H9 (cell line): ENCODE data around the gene PLA2G2C. TPM values are rescaled to one million over a fixed set of nuclear protein-coding genes. Genes with fewer than 3 reads are reported as not detected.

Experiments
- DNase-seq: peaks from one replicate; pipeline ENCODE4 v3.0.0-alpha.2; 2017
- H2AFZ ChIP-seq: one replicate; pipeline ENCODE4 v1.6.1; 2013; ENCODE audit warnings: mild to moderate bottlenecking, low read length, control low read depth, moderate library complexity
- H2AK5ac ChIP-seq: 2 replicates; pipeline ENCODE4 v1.6.1; 2013; ENCODE audit warnings: low read length, control low read depth, mixed read lengths; ENCODE audit not compliant: insufficient read length
- H2BK120ac ChIP-seq: one replicate; pipeline ENCODE4 v1.6.1; 2013; ENCODE audit warnings: low read depth, mild to moderate bottlenecking, low read length, control low read depth, inconsistent platforms; ENCODE audit not compliant: poor library complexity, severe bottlenecking
- H2BK12ac ChIP-seq: 2 replicates; pipeline ENCODE4 v1.6.1; 2013; ENCODE audit warnings: low read length, control low read depth, mixed read lengths, low read depth; ENCODE audit not compliant: insufficient read length
- H2BK15ac ChIP-seq: 2 replicates; pipeline ENCODE4 v1.6.1; 2013; ENCODE audit warnings: low read depth, low read length, control low read depth
- H2BK20ac ChIP-seq: one replicate; pipeline ENCODE4 v1.6.1; 2013; ENCODE audit warnings: low read depth, mild to moderate bottlenecking, low read length, control low read depth, inconsistent platforms; ENCODE audit not compliant: poor library complexity, severe bottlenecking
- H2BK5ac ChIP-seq: 2 replicates; pipeline ENCODE4 v1.6.1; 2013; ENCODE audit warnings: low read length, control low read depth, mixed read lengths; ENCODE audit not compliant: insufficient read length
- H3K14ac ChIP-seq: 2 replicates; pipeline ENCODE4 v1.6.1; 2013; ENCODE audit warnings: low read length, control low read depth; ENCODE audit not compliant: insufficient read depth
- H3K18ac ChIP-seq: 2 replicates; pipeline ENCODE4 v1.6.1; 2013; ENCODE audit warnings: low read depth, mild to moderate bottlenecking, mixed read lengths, low read length, control low read depth; ENCODE audit not compliant: insufficient read length
- H3K23ac ChIP-seq: 2 replicates; pipeline ENCODE4 v1.6.1; 2013; ENCODE audit warnings: low read length, control low read depth, mixed read lengths, low read depth; ENCODE audit not compliant: insufficient read length
- H3K23me2 ChIP-seq: 2 replicates; pipeline ENCODE4 v1.6.1; 2013; ENCODE audit warnings: low read depth, mild to moderate bottlenecking, mixed read lengths, low read length, control low read depth; ENCODE audit not compliant: insufficient read length, poor library complexity, severe bottlenecking
- H3K27ac ChIP-seq: 2 replicates; pipeline ENCODE4 v1.5.1; 2013; ENCODE audit warnings: low read length, control low read depth, mixed read lengths, low read depth; ENCODE audit not compliant: insufficient read length
- H3K27me3 ChIP-seq: 2 replicates; pipeline ENCODE4 v1.6.1; 2013; ENCODE audit warnings: low read length, control low read depth, inconsistent platforms; ENCODE audit not compliant: insufficient read depth
- H3K4ac ChIP-seq: 2 replicates; pipeline ENCODE4 v1.6.1; 2013; ENCODE audit warnings: low read depth, mild to moderate bottlenecking, control low read depth, inconsistent platforms, low read length, moderate library complexity
- H3K4me1 ChIP-seq: 2 replicates; pipeline ENCODE4 v1.6.1; 2013; ENCODE audit warnings: low read length, control low read depth, inconsistent platforms; ENCODE audit not compliant: insufficient read depth
- H3K4me2 ChIP-seq: 2 replicates; pipeline ENCODE4 v1.6.1; 2013; ENCODE audit warnings: low read length, control low read depth, mixed read lengths; ENCODE audit not compliant: insufficient read length, insufficient read depth
- H3K56ac ChIP-seq: 2 replicates; pipeline ENCODE4 v1.6.1; 2013; ENCODE audit warnings: low read depth, mild to moderate bottlenecking, mixed read lengths, low read length, control low read depth; ENCODE audit not compliant: insufficient read length
- H3K79me1 ChIP-seq: 2 replicates; pipeline ENCODE4 v1.6.1; 2013; ENCODE audit warnings: low read depth, mild to moderate bottlenecking, moderate library complexity, low read length, control low read depth, inconsistent platforms; ENCODE audit not compliant: insufficient read depth, poor library complexity, severe bottlenecking
- H3K79me2 ChIP-seq: 2 replicates; pipeline ENCODE4 v1.6.1; 2013; ENCODE audit warnings: low read length, control low read depth, inconsistent platforms; ENCODE audit not compliant: insufficient read depth
- H3K9ac ChIP-seq: 2 replicates; pipeline ENCODE4 v1.6.1; 2013; ENCODE audit warnings: low read length, control low read depth, mixed read lengths; ENCODE audit not compliant: insufficient read length; ENCODE audit errors: extremely low read depth
- H3K9me3 ChIP-seq: one replicate; pipeline ENCODE4 v1.6.1; 2013; ENCODE audit warnings: low read depth, low read length, inconsistent platforms; ENCODE audit not compliant: control insufficient read depth
- H3T11ph ChIP-seq: one replicate; pipeline ENCODE4 v1.6.1; 2013; ENCODE audit warnings: mild to moderate bottlenecking, low read length, control low read depth, inconsistent platforms
- H4K20me1 ChIP-seq: one replicate; pipeline ENCODE4 v1.6.1; 2013; ENCODE audit not compliant: control insufficient read depth, insufficient read length, insufficient read depth
- H4K5ac ChIP-seq: 2 replicates; pipeline ENCODE4 v1.6.1; 2013; ENCODE audit warnings: low read depth, mild to moderate bottlenecking, mixed read lengths, low read length, control low read depth; ENCODE audit not compliant: insufficient read length
- H4K8ac ChIP-seq: replicated peaks from 2 replicates; pipeline ENCODE4 v1.6.1; 2013; ENCODE audit warnings: low read length, control low read depth, mixed read lengths, low read depth; ENCODE audit not compliant: insufficient read length
- H4K91ac ChIP-seq: 2 replicates; pipeline ENCODE4 v1.6.1; 2013; ENCODE audit warnings: low read depth, mild to moderate bottlenecking, moderate library complexity, mixed read lengths, low read length, control low read depth; ENCODE audit not compliant: insufficient read length
- H3K27ac Mint-ChIP-seq, 3 experiments: 2 replicates in 2 of 3; 3 replicates in 1 of 3; pipeline ENCODE4 v1.8.0; 2020 to 2021; ENCODE audit warnings: mixed read lengths in 3 of 3, mild to moderate bottlenecking in 1 of 3, moderate library complexity in 1 of 3
- H3K27me3 Mint-ChIP-seq: 2 replicates; pipeline ENCODE4 v1.8.0; 2021; ENCODE audit warnings: low read depth, mild to moderate bottlenecking, moderate library complexity, mixed read lengths
- H3K36me3 Mint-ChIP-seq, 3 experiments: 2 replicates in 2 of 3; 3 replicates in 1 of 3; pipeline ENCODE4 v1.8.0; 2020 to 2021; ENCODE audit warnings: low read depth in 3 of 3, mixed read lengths in 3 of 3; ENCODE audit not compliant: insufficient read depth in 1 of 3
- H3K4me1 Mint-ChIP-seq, 2 experiments: 2 replicates each; pipeline ENCODE4 v1.8.0; 2020; ENCODE audit warnings: mixed read lengths in 2 of 2
- H3K4me3 Mint-ChIP-seq, 2 experiments: 2 replicates in 1 of 2; 3 replicates in 1 of 2; pipeline ENCODE4 v1.8.0; 2020 to 2021; ENCODE audit warnings: mild to moderate bottlenecking in 2 of 2, mixed read lengths in 2 of 2, moderate library complexity in 1 of 2
- H3K9me3 Mint-ChIP-seq, 2 experiments: 2 replicates in 1 of 2; 3 replicates in 1 of 2; pipeline ENCODE4 v1.8.0; 2020; ENCODE audit warnings: mild to moderate bottlenecking in 2 of 2, mixed read lengths in 2 of 2, moderate library complexity in 1 of 2
- WGBS: extraction: QIAGEN DNeasy Blood & Tissue Kit; methylation state at CpG from one replicate; pipeline ENCODE4 v1.1.7; 2013; ENCODE audit warnings: missing lambda C conversion rate, low lambda C conversion rate, mixed read lengths; ENCODE audit not compliant: insufficient read length; ENCODE audit errors: extremely low coverage; 5-methylcytosine and 5-hydroxymethylcytosine counted together
- total RNA-seq: library from RNA; stranded (reverse); gene quantifications from 2 replicates; pipeline ENCODE4 v1.2.1, GENCODE V29; 2021
- TF ChIP-seq, protein P1 (sequence below): fragments of 200-600 bp; sonication (generic); conservative IDR thresholded peaks from 3 replicates; pipeline ENCODE4 v1.8.0; 2021; ENCODE audit warnings: antibody characterized with exemption, mild to moderate bottlenecking

Gene PLA2G2C
- total RNA-seq, 1 experiment from 2014 or later = not detected

DNA sequence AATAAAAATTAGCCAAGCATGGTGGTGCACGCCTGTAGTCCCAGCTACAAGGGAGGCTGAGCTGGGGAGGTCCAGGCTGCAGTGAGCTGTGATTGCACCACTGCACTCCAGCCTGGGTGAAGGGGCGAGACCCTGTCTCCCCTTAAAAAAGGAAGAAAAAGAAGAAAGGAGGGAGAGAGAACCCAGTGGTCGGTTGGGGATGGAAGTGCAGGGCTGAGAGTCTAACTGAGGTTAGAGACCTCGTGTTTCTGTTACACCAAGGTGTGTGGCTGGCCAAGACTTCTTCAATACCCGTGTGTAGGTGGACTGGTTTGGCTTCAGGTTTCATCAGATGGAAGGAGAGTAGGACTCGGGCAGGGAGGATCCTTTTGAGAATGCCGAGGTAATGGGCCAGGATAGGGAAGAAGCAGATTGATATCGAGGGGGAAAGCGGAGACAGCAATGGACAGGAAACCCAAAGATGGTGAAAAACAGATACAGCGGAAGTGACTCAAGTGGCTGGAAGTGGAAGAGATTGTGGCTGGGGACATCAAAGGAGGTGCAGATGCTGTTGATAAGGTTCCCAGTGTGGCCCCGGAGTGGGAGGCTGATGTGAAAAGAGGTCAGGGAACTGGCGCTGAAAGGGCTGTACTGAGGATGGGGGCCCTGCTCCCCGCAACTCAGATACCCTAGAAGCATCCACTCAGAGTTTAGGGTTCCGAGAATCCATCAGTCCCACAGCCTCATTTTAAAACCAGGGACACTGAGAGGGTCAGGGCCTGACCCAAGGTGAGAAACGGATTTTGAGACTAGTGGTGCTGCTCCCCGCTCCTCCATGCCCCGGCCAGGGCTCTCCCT lies 1.1 kb downstream of the PLA2G2C start:
- Mint-ChIP-seq H3K4me3 (peak overlapping the region; percentile 52 to 70; a peak in 4 of 5 replicates), H3K27me3 (peaks cover 85% of the 10 kb centered on the region), H3K27ac (peak overlapping the region in 1 of 3 experiments; percentile 20; a peak in 1 of 7 replicates), H3K9me3 (peaks cover 0 to 3% of the 10 kb centered on the region in 2 experiments; a peak in 3 of 5 replicates), H3K36me3 (no peaks in the 10 kb centered on the region), H3K4me1 (peaks cover 16 to 21% of the 10 kb centered on the region in 2 experiments)
- DNase-seq = no peak
- no peak overlapping the region for H3K56ac ChIP-seq
- H3K9ac ChIP-seq = no peak overlapping the region
- H3K27me3 ChIP-seq = no peaks in the 10 kb centered on the region; the same call in 1 of the 2 replicates
- no CpG with 5 or more reads among the region's 17 CpGs for WGBS
- no peak overlapping the region for H3K4ac ChIP-seq
- peak overlapping the region; percentile 2 for H3K18ac ChIP-seq
- TF ChIP-seq, protein P1, sequence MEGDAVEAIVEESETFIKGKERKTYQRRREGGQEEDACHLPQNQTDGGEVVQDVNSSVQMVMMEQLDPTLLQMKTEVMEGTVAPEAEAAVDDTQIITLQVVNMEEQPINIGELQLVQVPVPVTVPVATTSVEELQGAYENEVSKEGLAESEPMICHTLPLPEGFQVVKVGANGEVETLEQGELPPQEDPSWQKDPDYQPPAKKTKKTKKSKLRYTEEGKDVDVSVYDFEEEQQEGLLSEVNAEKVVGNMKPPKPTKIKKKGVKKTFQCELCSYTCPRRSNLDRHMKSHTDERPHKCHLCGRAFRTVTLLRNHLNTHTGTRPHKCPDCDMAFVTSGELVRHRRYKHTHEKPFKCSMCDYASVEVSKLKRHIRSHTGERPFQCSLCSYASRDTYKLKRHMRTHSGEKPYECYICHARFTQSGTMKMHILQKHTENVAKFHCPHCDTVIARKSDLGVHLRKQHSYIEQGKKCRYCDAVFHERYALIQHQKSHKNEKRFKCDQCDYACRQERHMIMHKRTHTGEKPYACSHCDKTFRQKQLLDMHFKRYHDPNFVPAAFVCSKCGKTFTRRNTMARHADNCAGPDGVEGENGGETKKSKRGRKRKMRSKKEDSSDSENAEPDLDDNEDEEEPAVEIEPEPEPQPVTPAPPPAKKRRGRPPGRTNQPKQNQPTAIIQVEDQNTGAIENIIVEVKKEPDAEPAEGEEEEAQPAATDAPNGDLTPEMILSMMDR = no peak
- H3K4me2 ChIP-seq = peak overlapping the region; percentile 22
- H2BK20ac ChIP-seq = no peak overlapping the region
- H2AFZ ChIP-seq = no peak overlapping the region
- no peak overlapping the region for H2BK120ac ChIP-seq
- no peak overlapping the region for H2BK12ac ChIP-seq
- no peaks in the 10 kb centered on the region for H3K79me2 ChIP-seq
- H2BK15ac ChIP-seq = no peak overlapping the region
- H3K27ac ChIP-seq = no peak overlapping the region
- no peak overlapping the region for H2AK5ac ChIP-seq
- no peak overlapping the region for H3T11ph ChIP-seq
- 0 out of 2 replicates have a peak, but pooled peaks cover 3% of the 10 kb centered on the region for H3K4me1 ChIP-seq
- H4K20me1 ChIP-seq = no peaks in the 10 kb centered on the region
- H2BK5ac ChIP-seq = no peak overlapping the region
- no peak overlapping the region for H3K23ac ChIP-seq
- no peaks in the 10 kb centered on the region for H3K79me1 ChIP-seq
- H3K14ac ChIP-seq = peak overlapping the region; percentile 26; the same call in 1 of the 2 replicates
- no peaks in the 10 kb centered on the region for H3K9me3 ChIP-seq
- H4K91ac ChIP-seq = no peak overlapping the region
- no peak overlapping the region for H4K5ac ChIP-seq
- peaks cover 6% of the 10 kb centered on the region for H3K23me2 ChIP-seq
- no peak overlapping the region for H4K8ac ChIP-seq
